GM23248 (cell line): Measurements from ENCODE around the gene LRMDA.

Experiments
- EZH2 ChIP-seq: fragments of 200-600 bp; sonication (generic); IDR thresholded peaks from 2 replicates; pipeline ENCODE4 v1.6.1; 2018; ENCODE audit warnings: antibody characterized with exemption, mild to moderate bottlenecking; ENCODE audit not compliant: insufficient read depth, poor library complexity, severe bottlenecking
- EZH2phosphoT487 ChIP-seq: fragments of 200-600 bp; sonication (generic); IDR thresholded peaks from 2 replicates; pipeline ENCODE4 v1.6.1; 2018; ENCODE audit warnings: antibody characterized with exemption, moderate library complexity, mild to moderate bottlenecking, low read depth; ENCODE audit not compliant: insufficient read depth

DNA sequence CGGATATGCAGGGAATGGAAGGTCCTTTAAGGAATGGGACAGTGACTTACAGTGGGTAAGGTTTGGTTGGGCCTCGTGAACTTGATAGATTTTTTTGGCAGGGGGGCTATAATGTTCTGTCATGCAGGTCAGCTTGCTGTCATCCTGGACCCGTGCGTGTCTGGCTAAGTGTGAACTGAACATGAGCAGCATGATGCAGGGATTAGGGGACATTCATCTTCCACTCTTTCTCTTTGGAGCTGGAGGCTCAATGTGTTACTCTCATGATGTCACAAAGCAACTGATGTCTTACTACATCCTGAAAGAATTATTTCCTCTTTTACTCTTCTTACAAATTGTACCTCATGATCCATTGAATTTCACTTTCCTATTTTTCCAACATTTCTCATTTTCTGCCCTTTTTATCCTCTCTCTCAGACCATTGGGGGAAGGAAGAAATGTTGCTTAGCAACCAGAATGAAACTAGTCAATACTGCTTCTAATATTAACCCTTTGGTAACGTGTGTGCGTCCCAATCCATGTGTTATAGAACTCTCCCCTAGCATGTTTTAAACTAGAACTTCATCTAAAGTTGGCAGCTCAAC is 549.1 kb downstream of the LRMDA start:
- TF ChIP-seq EZH2 (no peak), EZH2phosphoT487 (no peak)
